CD4-positive, CD25-positive, alpha-beta regulatory T cell (primary cell): ENCODE results near the gene MEGF6. TPM values are rescaled to one million over a fixed set of nuclear protein-coding genes. Genes with fewer than 3 reads are reported as not detected.

Experiments
- ATAC-seq, 2 donors: fragments of 150-1000 bp; cut with Tn5 transposase; one replicate each; pipeline ENCODE4 v1.10.0; 2021; ENCODE audit warnings: low read depth in 2 of 2, moderate number of reproducible peaks in 2 of 2, moderate library complexity in 1 of 2
- DNase-seq, 3 donors: peaks; one replicate each; pipeline versions ENCODE4 v3.0.0 to v3.0.0-alpha.2; 2012 to 2022; ENCODE audit warnings: mixed read lengths in 1 of 3
- H3K27ac ChIP-seq: one replicate; pipeline ENCODE4 v1.7.0; 2013; ENCODE audit warnings: mild to moderate bottlenecking, low read length; ENCODE audit not compliant: insufficient read depth, poor library complexity, severe bottlenecking
- H3K27me3 ChIP-seq: one replicate; pipeline ENCODE4 v1.7.0; 2013; ENCODE audit warnings: low read length; ENCODE audit not compliant: control insufficient read depth, insufficient read depth
- H3K36me3 ChIP-seq: one replicate; pipeline ENCODE4 v1.7.0; 2013; ENCODE audit warnings: mild to moderate bottlenecking, low read length, moderate library complexity; ENCODE audit not compliant: control insufficient read depth, insufficient read depth
- H3K4me1 ChIP-seq: 2 replicates; pipeline ENCODE4 v1.7.0; 2013; ENCODE audit warnings: mild to moderate bottlenecking, low read length; ENCODE audit not compliant: insufficient read depth, control insufficient read depth, poor library complexity, severe bottlenecking
- H3K4me3 ChIP-seq: one replicate; pipeline ENCODE4 v1.7.0; 2013; ENCODE audit warnings: low read depth, mild to moderate bottlenecking, low read length, moderate library complexity
- H3K9me3 ChIP-seq, 2 experiments: 1 replicate in 1 of 2; 2 replicates in 1 of 2; pipeline ENCODE4 v1.7.0; 2013; ENCODE audit warnings: low read length in 2 of 2, mild to moderate bottlenecking in 1 of 2, moderate library complexity in 1 of 2; ENCODE audit not compliant: control insufficient read depth in 2 of 2
- H3K27ac Mint-ChIP-seq, 3 donors: one replicate each; pipeline ENCODE4 v1.8.0; 2020 to 2022; ENCODE audit warnings: mild to moderate bottlenecking in 3 of 3, mixed read lengths in 3 of 3, moderate library complexity in 2 of 3
- H3K27me3 Mint-ChIP-seq: one replicate; pipeline ENCODE4 v1.8.0; 2022; ENCODE audit warnings: mild to moderate bottlenecking, mixed read lengths
- H3K36me3 Mint-ChIP-seq: one replicate; pipeline ENCODE4 v1.8.0; 2020; ENCODE audit warnings: mixed read lengths
- H3K4me1 Mint-ChIP-seq, 4 donors: one replicate each; pipeline ENCODE4 v1.8.0; 2020 to 2022; ENCODE audit warnings: mixed read lengths in 4 of 4, mild to moderate bottlenecking in 1 of 4
- H3K4me3 Mint-ChIP-seq, 4 donors: one replicate each; pipeline ENCODE4 v1.8.0; 2020 to 2022; ENCODE audit warnings: mild to moderate bottlenecking in 4 of 4, mixed read lengths in 4 of 4, moderate library complexity in 3 of 4
- H3K9me3 Mint-ChIP-seq, 7 donors: one replicate each; pipeline ENCODE4 v1.8.0; 2020 to 2022; ENCODE audit warnings: mixed read lengths in 7 of 7, mild to moderate bottlenecking in 3 of 7, moderate library complexity in 2 of 7
- polyA plus RNA-seq, 4 donors: library from polyadenylated mRNA; unstranded; fragments of 300-500 nt; fragmentation: Illumina TruSeq; gene quantifications; one replicate each; pipeline ENCODE4 v1.2.3, GENCODE V29; 2021
- total RNA-seq: library from RNA; stranded (reverse); gene quantifications from one replicate; pipeline ENCODE4 v1.2.3, GENCODE V29; 2022

Gene MEGF6
- total and polyA plus RNA-seq, 5 donors from 2014 or later: 4.7 to 123 (median 6.8) TPM

- Histone ChIP-seq H3K27me3 (no peaks in the 10 kb centered on the region), H3K36me3 (peaks cover 5% of the 10 kb centered on the region), H3K4me3 (no peak overlapping the region), H3K4me1 (peaks cover 6% of the 10 kb centered on the region), H3K9me3 (peaks cover 12 to 19% of the 10 kb centered on the region in 2 experiments), H3K27ac (no peak overlapping the region)
- Mint-ChIP-seq H3K4me1 (peaks cover 0 to 9% (median 3%) of the 10 kb centered on the region in 4 donors), H3K9me3 (peaks cover 0 to 17% (median 9%) of the 10 kb centered on the region in 7 donors), H3K36me3 (peaks cover 13% of the 10 kb centered on the region), H3K27ac (no peak overlapping the region), H3K4me3 (no peak overlapping the region), H3K27me3 (no peaks in the 10 kb centered on the region)
- ATAC-seq: no peak
- DNase-seq: no peak
Measured at GRCh38 chr1:3490046-3490745, 121.1 kb downstream of the MEGF6 start.

DNA sequence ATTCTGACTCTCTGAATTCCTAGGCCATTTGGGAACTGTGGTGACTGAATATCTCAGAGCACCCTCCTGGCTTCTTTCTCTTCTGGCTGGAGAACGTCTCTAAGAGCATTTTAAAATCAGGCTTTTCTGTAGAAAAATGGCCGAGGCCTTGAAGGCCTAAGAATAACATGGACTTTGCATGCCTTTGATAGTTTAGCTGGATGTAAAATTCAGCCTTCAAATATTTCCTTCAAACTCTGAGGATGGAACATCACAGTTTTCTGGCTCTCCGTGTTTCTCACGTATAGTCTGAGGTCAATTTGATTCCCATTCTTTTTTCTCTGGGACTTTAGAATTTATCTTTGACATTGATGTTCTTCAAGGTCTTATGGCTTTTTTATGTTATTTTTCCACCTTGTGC, 122.9 kb downstream of the MEGF6 start:
- peaks cover 5% of the 10 kb centered on the region for H3K36me3 ChIP-seq
- DNase-seq (no peak), ATAC-seq (no peak)
- Mint-ChIP-seq H3K36me3 (peaks cover 13% of the 10 kb centered on the region), H3K9me3 (peaks cover 0 to 17% (median 11%) of the 10 kb centered on the region in 7 donors), H3K27me3 (no peaks in the 10 kb centered on the region), H3K4me1 (peaks cover 0 to 9% (median 3%) of the 10 kb centered on the region in 4 donors), H3K27ac (no peak overlapping the region), H3K4me3 (no peak overlapping the region)
- H3K4me1 ChIP-seq: peaks cover 6% of the 10 kb centered on the region
- peaks cover 12 to 19% of the 10 kb centered on the region in 2 experiments for H3K9me3 ChIP-seq
- H3K27me3 ChIP-seq: no peaks in the 10 kb centered on the region
- H3K4me3 ChIP-seq: no peak overlapping the region
- no peak overlapping the region for H3K27ac ChIP-seq

- no peak overlapping the region for H3K4me3 ChIP-seq
- H3K9me3 Mint-ChIP-seq: peaks cover 0 to 17% (median 11%) of the 10 kb centered on the region in 7 donors
- peaks cover 0 to 4% (median 0%) of the 10 kb centered on the region in 4 donors for H3K4me1 Mint-ChIP-seq
- H3K4me3 Mint-ChIP-seq: no peak overlapping the region
- DNase-seq: no peak
- no peak overlapping the region for H3K27ac Mint-ChIP-seq
- H3K9me3 ChIP-seq: peaks cover 12 to 19% of the 10 kb centered on the region in 2 experiments
- H3K4me1 ChIP-seq: no peaks in the 10 kb centered on the region
- H3K36me3 Mint-ChIP-seq: peaks cover 13% of the 10 kb centered on the region
- no peak for ATAC-seq
- H3K27me3 ChIP-seq: no peaks in the 10 kb centered on the region
- H3K27ac ChIP-seq: no peak overlapping the region
- peaks cover 3% of the 10 kb centered on the region for H3K36me3 ChIP-seq
- no peaks in the 10 kb centered on the region for H3K27me3 Mint-ChIP-seq
Measured at GRCh38 chr1:3485016-3485415, 126.3 kb downstream of the MEGF6 start.

- Histone ChIP-seq H3K27me3 (no peaks in the 10 kb centered on the region), H3K27ac (no peak overlapping the region), H3K36me3 (no peaks in the 10 kb centered on the region), H3K4me3 (no peak overlapping the region), H3K4me1 (no peaks in the 10 kb centered on the region), H3K9me3 (peaks cover 11 to 17% of the 10 kb centered on the region in 2 experiments)
- Mint-ChIP-seq H3K4me1 (peaks cover 0 to 4% (median 0%) of the 10 kb centered on the region in 4 donors), H3K9me3 (peaks cover 0 to 17% (median 9%) of the 10 kb centered on the region in 7 donors), H3K4me3 (peak overlapping the region in 1 of 4 donors; percentile 54), H3K27me3 (no peaks in the 10 kb centered on the region), H3K27ac (no peak overlapping the region), H3K36me3 (peaks cover 10% of the 10 kb centered on the region)
- ATAC-seq (peak; percentile 23 to 26), DNase-seq (peak in 1 of 3 donors; percentile 15)
Measured at GRCh38 chr1:3483801-3484444, 127.4 kb downstream of the MEGF6 start.

DNA sequence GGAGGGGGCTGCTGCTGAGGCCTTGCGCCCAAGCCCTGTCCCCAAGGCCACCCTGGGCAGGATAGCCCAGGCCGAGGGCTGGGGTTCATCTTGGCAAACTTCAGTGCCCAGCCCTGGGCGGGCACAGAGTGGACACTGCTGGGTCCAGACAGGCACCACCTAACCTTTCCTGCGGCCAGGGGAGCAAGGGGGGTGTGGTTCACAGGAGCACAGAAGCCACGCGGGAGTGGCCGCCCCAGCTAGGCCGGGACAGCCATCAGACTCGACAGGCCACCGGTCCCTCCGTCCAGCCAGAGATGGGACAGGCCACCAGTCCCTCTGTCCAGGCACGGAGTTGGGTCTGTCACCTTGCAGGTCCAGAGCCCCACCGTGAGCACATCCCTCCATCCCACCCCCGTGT, 127.9 kb downstream of the MEGF6 start:
- no peaks in the 10 kb centered on the region for H3K36me3 ChIP-seq
- H3K27ac ChIP-seq: no peak overlapping the region
- Mint-ChIP-seq H3K9me3 (peaks cover 0 to 12% (median 5%) of the 10 kb centered on the region in 7 donors), H3K4me1 (no peaks in the 10 kb centered on the region), H3K4me3 (no peak overlapping the region), H3K36me3 (peaks cover 5% of the 10 kb centered on the region), H3K27ac (no peak overlapping the region), H3K27me3 (no peaks in the 10 kb centered on the region)
- peaks cover 6 to 11% of the 10 kb centered on the region in 2 experiments for H3K9me3 ChIP-seq
- ATAC-seq (no peak), DNase-seq (no peak)
- H3K27me3 ChIP-seq: no peaks in the 10 kb centered on the region
- no peaks in the 10 kb centered on the region for H3K4me1 ChIP-seq
- H3K4me3 ChIP-seq: no peak overlapping the region

GRCh38 chr1:3482378-3482849, 128.9 kb downstream of the MEGF6 start:
- Histone ChIP-seq H3K36me3 (no peaks in the 10 kb centered on the region), H3K27me3 (no peaks in the 10 kb centered on the region), H3K9me3 (peaks cover under 1 to 2% of the 10 kb centered on the region in 2 experiments), H3K4me1 (no peaks in the 10 kb centered on the region), H3K4me3 (no peak overlapping the region), H3K27ac (no peak overlapping the region)
- Mint-ChIP-seq H3K4me3 (no peak overlapping the region), H3K27ac (no peak overlapping the region), H3K27me3 (no peaks in the 10 kb centered on the region), H3K9me3 (peaks cover 0 to 4% (median 2%) of the 10 kb centered on the region in 7 donors), H3K36me3 (no peaks in the 10 kb centered on the region), H3K4me1 (no peaks in the 10 kb centered on the region)
- ATAC-seq (peak; percentile 11 to 28), DNase-seq (no peak)

DNA sequence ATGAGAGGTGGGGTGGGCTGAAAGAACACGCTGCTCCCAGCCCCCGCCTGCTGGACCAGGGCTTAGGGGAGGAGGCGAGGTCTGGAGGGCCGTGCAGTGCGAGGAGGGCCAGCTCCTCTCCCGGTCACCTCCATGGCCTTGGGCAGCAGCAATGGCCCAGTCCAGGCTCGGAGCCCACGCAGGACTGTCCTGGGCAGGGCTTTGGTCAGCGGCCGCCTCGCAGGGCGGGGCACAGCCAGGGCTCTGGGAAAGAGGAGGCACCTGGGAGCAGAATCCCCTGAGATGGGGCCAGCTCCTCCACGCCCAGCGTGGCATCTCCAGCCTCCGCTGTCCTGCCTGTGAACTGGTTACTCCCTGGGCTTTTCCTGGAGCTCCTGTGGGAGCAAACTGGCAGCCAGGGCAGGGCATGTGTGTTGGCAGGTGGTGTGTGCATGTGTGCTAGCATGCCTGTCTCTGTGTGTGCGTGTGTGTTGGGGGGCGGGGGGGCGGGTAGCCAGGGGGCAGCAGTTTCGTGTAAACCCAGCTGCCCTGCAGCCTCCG, 129.4 kb downstream of the MEGF6 start:
- no peak overlapping the region for H3K27ac Mint-ChIP-seq
- no peaks in the 10 kb centered on the region for H3K9me3 ChIP-seq
- no peaks in the 10 kb centered on the region for H3K27me3 ChIP-seq
- H3K9me3 Mint-ChIP-seq: peaks cover 0 to 2% (median 0%) of the 10 kb centered on the region in 7 donors
- DNase-seq (no peak), ATAC-seq (no peak)
- no peak overlapping the region for H3K4me3 Mint-ChIP-seq
- H3K27ac ChIP-seq: no peak overlapping the region
- H3K4me1 Mint-ChIP-seq: no peaks in the 10 kb centered on the region
- no peaks in the 10 kb centered on the region for H3K36me3 Mint-ChIP-seq
- H3K4me1 ChIP-seq: no peaks in the 10 kb centered on the region
- H3K36me3 ChIP-seq: no peaks in the 10 kb centered on the region
- H3K4me3 ChIP-seq: no peak overlapping the region
- no peaks in the 10 kb centered on the region for H3K27me3 Mint-ChIP-seq
